GM12878 (cell line): ENCODE results near the gene MED10. TPM values are rescaled to one million over a fixed set of nuclear protein-coding genes. Genes with fewer than 3 reads are reported as not detected.

Source experiments
- CHD1 ChIP-seq: IDR thresholded peaks from 2 replicates; pipeline ENCODE4 v1.6.1; 2012; ENCODE audit warnings: low read depth, low read length, improper control_type of control experiment
- PML ChIP-seq: IDR thresholded peaks from 2 replicates; pipeline ENCODE4 v1.6.1; 2012; ENCODE audit warnings: low read length, inconsistent platforms
- ZNF384 ChIP-seq: IDR thresholded peaks from 2 replicates; pipeline ENCODE4 v1.6.1; 2012; ENCODE audit warnings: low read depth, mild to moderate bottlenecking, low read length, improper control_type of control experiment, borderline replicate concordance
- ZNF687 ChIP-seq: fragments of 450-650 bp; IDR thresholded peaks from 2 replicates; pipeline ENCODE4 v1.6.1; 2017; ENCODE audit warnings: mild to moderate bottlenecking, moderate library complexity
- polyA plus RNA-seq, 11 experiments: library from polyadenylated mRNA; depleted of rRNA in 4 of 11; unstranded in 6 of 11; stranded (reverse) in 5 of 11; fragments of >200 nt; fragmentation: Nextera tagmentation in 4 of 11; fragmentation: Illumina TruSeq in 1 of 11; extraction: Ambion mirVana in 4 of 11; extraction: Trizol in 1 of 11; gene quantifications; 1 replicate in 1 of 11; 2 replicates in 10 of 11; pipeline versions ENCODE4 v1.2.1 to v1.2.3, GENCODE V29; 2011 to 2016; ENCODE audit warnings: inconsistent platforms in 2 of 11, missing spikeins in 2 of 11, low read depth in 1 of 11
- total RNA-seq, 4 experiments: library from RNA; depleted of rRNA in 3 of 4; stranded (reverse); fragments of >200 nt in 3 of 4; fragmentation: Illumina TruSeq in 1 of 4; extraction: Trizol in 1 of 4; gene quantifications; 2 replicates each; pipeline versions ENCODE4 v1.2.1 to v1.2.3, GENCODE V29; 2013 to 2021
- TF ChIP-seq, protein P1 (sequence below): fragments of 450-650 bp; formaldehyde crosslinking; IDR thresholded peaks from 2 replicates; pipeline ENCODE4 v1.4.0; 2022; ENCODE audit warnings: mild to moderate bottlenecking, moderate library complexity

MED10 gene
- total and polyA plus RNA-seq, 10 of the 15 experiments (the other 5 are each of a cell fraction or from before 2014, with no cell fraction given): 21.2 to 111 (median 46.6) TPM

DNA sequence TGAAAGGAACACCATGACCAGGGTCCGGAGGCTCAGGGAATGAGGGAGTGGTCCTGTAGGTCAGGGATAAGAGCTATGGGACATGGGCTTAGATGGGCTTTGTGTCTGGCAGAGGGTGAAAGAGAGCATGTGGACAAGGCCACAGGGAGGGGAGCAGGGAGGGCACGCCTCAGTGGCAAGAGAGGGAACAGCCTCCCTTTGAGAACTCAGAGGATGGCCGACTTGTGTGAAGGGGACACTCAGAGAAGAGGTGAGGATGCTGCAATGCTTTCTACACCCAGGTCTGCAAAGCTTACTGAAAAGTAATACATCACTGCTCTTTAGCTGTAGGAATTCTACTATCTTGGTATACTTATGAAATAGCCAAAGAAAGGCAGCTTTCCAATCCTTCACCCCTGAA, 23.5 kb downstream of the MED10 start (continued):
- TF ChIP-seq ZNF687 (no peak), ZNF384 (no peak), CHD1 (no peak), PML (no peak)
- TF ChIP-seq, protein P1, sequence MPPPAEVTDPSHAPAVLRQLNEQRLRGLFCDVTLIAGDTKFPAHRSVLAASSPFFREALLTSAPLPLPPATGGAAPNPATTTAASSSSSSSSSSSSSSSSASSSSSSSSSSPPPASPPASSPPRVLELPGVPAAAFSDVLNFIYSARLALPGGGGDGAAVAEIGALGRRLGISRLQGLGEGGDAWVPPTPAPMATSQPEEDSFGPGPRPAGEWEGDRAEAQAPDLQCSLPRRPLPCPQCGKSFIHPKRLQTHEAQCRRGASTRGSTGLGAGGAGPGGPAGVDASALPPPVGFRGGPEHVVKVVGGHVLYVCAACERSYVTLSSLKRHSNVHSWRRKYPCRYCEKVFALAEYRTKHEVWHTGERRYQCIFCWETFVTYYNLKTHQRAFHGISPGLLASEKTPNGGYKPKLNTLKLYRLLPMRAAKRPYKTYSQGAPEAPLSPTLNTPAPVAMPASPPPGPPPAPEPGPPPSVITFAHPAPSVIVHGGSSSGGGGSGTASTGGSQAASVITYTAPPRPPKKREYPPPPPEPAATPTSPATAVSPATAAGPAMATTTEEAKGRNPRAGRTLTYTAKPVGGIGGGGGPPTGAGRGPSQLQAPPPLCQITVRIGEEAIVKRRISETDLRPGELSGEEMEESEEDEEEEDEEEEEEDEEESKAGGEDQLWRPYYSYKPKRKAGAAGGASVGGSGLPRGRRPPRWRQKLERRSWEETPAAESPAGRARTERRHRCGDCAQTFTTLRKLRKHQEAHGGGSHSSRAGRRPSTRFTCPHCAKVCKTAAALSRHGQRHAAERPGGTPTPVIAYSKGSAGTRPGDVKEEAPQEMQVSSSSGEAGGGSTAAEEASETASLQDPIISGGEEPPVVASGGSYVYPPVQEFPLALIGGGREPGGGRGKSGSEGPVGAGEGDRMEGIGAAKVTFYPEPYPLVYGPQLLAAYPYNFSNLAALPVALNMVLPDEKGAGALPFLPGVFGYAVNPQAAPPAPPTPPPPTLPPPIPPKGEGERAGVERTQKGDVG (CRISPR knock-in tag): no peak
